ENCODE results near the gene TNFAIP3. TPM values are rescaled to one million over a fixed set of nuclear protein-coding genes. Genes with fewer than 3 reads are reported as not detected.

The TNFAIP3 gene
- total and polyA plus RNA-seq, 2 donors (not counting 1 experiment from before 2014, with no cell fraction given), result 86.2 to 92.0 TPM

- peak; percentile 38 for DNase-seq
- peaks cover 48% of the 10 kb centered on the region for H4K20me1 ChIP-seq (ENCODE audit: control insufficient read depth, insufficient read depth, low read length, poor library complexity, severe bottlenecking)
- no peak overlapping the region for H2AFZ ChIP-seq (ENCODE audit: insufficient read depth, low read depth, low read length, poor library complexity, severe bottlenecking)
- Mint-ChIP-seq H3K4me1 (peaks cover 69% of the 10 kb centered on the region), H3K9me3 (ENCODE audit: insufficient read depth) (no peaks in the 10 kb centered on the region), H3K4me3 (peak overlapping the region; percentile 94), H3K27me3 (no peaks in the 10 kb centered on the region), H3K27ac (peak overlapping the region; percentile 99)
- peaks cover 93% of the 10 kb centered on the region for H3K79me2 ChIP-seq (ENCODE audit: control insufficient read depth, insufficient read depth, low read length)
- CTCF ChIA-PET, result interaction anchor here (0.9 to 13.4 kb wide), 7 partner anchors 10 to 236 kb away, joined by 3 to 199 read pairs (median 4); no protein-coding TSS in a partner anchor
- H3K27me3 ChIP-seq (replicated peaks in 1 of 4; ENCODE audit: control extremely low read depth in 1 of 4, control insufficient read depth in 3 of 4, insufficient read depth in 4 of 4, low read length in 3 of 4), result no peaks in the 10 kb centered on the region
- peaks cover 58 to 64% of the 10 kb centered on the region in 2 donors for H3K4me1 ChIP-seq (ENCODE audit: control insufficient read depth in 2 of 2, insufficient read depth in 2 of 2, low read length in 2 of 2)
- peaks cover 0 to 38% of the 10 kb centered on the region in 2 experiments for H3K36me3 ChIP-seq (replicated peaks in 1 of 2; ENCODE audit: control extremely low read depth in 1 of 2, control insufficient read depth in 1 of 2, extremely low read depth in 1 of 2, insufficient read depth in 2 of 2, low read length in 1 of 2)
- H3K4me3 ChIP-seq (ENCODE audit: control extremely low read depth in 1 of 5, extremely low read depth in 1 of 5, insufficient read depth in 1 of 5, low read depth in 2 of 5, low read length in 4 of 5), result peak overlapping the region in 2 of 5 experiments; percentile 14 to 95
- intact Hi-C loops (cut with micrococcal nuclease), result loop anchor here (2.0 to 5.0 kb wide), 3 partner anchors 33 to 530 kb away; partner anchors contain the start of gene HEBP2
- no peaks in the 10 kb centered on the region for H3K9me3 ChIP-seq (ENCODE audit: control extremely low read depth in 1 of 3, control insufficient read depth in 2 of 3, insufficient read depth in 1 of 3, low read length in 2 of 3)
- H3K9ac ChIP-seq (ENCODE audit: low read length), result peak overlapping the region; percentile 94
- WGBS (ENCODE audit: insufficient coverage), result no CpG with 5 or more reads among the region's 1 CpG
- no peak for ATAC-seq (ENCODE audit: low read depth)
- POLR2A ChIA-PET, result no interaction called here
- TF ChIP-seq EZH2 (IDR thresholded peaks at IDR 0.05; ENCODE audit: borderline replicate concordance, insufficient read depth, low read depth, low read length, poor library complexity, severe bottlenecking) (no peak), CTCF (IDR thresholded peaks at IDR 0.05) (no peak)
- H3K4me2 ChIP-seq (replicated peaks; ENCODE audit: low read depth, low read length, poor library complexity, severe bottlenecking), result peak overlapping the region; percentile 75
- peak overlapping the region; percentile 51 to 96 for H3K27ac ChIP-seq (ENCODE audit: low read length in 2 of 2)
These were observed 4.9 kb downstream of the TNFAIP3 start for GRCh38 chr6:137871831-137872454.

- intact Hi-C loops (cut with micrococcal nuclease), result loop anchor here (5.0 kb wide), 2 partner anchors 125 to 530 kb away; partner anchors contain the start of gene HEBP2
- peaks cover 71% of the 10 kb centered on the region for H3K4me1 Mint-ChIP-seq
- no peaks in the 10 kb centered on the region for H3K9me3 Mint-ChIP-seq (ENCODE audit: insufficient read depth)
- H3K4me3 Mint-ChIP-seq, result peak overlapping the region; percentile 94
- H3K4me2 ChIP-seq (replicated peaks; ENCODE audit: low read depth, low read length, poor library complexity, severe bottlenecking), result peak overlapping the region; percentile 75
- CTCF ChIA-PET, result interaction anchor here (1.1 to 13.4 kb wide), 4 partner anchors 9 to 164 kb away, joined by 3 to 199 read pairs (median 11); no protein-coding TSS in a partner anchor
- no peak overlapping the region for H3K4me3 ChIP-seq (ENCODE audit: control extremely low read depth in 1 of 5, extremely low read depth in 1 of 5, insufficient read depth in 1 of 5, low read depth in 2 of 5, low read length in 4 of 5)
- no peak for ATAC-seq (ENCODE audit: low read depth)
- no peak overlapping the region for H2AFZ ChIP-seq (ENCODE audit: insufficient read depth, low read depth, low read length, poor library complexity, severe bottlenecking)
- peaks cover 46% of the 10 kb centered on the region for H4K20me1 ChIP-seq (ENCODE audit: control insufficient read depth, insufficient read depth, low read length, poor library complexity, severe bottlenecking)
- H3K4me1 ChIP-seq (ENCODE audit: control insufficient read depth in 2 of 2, insufficient read depth in 2 of 2, low read length in 2 of 2), result peaks cover 58 to 64% of the 10 kb centered on the region in 2 donors
- 60% methylated on average over 1 of the region's 2 CpGs for WGBS (ENCODE audit: insufficient coverage)
- peak overlapping the region; percentile 25 for H3K9ac ChIP-seq (ENCODE audit: low read length)
- peaks cover 95% of the 10 kb centered on the region for H3K79me2 ChIP-seq (ENCODE audit: control insufficient read depth, insufficient read depth, low read length)
- peak overlapping the region; percentile 51 to 96 for H3K27ac ChIP-seq (ENCODE audit: low read length in 2 of 2)
- H3K27ac Mint-ChIP-seq, result peak overlapping the region; percentile 99
- H3K27me3 ChIP-seq (replicated peaks in 1 of 4; ENCODE audit: control extremely low read depth in 1 of 4, control insufficient read depth in 3 of 4, insufficient read depth in 4 of 4, low read length in 3 of 4), result no peaks in the 10 kb centered on the region
- peak; percentile 26 for DNase-seq
- no peaks in the 10 kb centered on the region for H3K9me3 ChIP-seq (ENCODE audit: control extremely low read depth in 1 of 3, control insufficient read depth in 2 of 3, insufficient read depth in 1 of 3, low read length in 2 of 3)
- H3K36me3 ChIP-seq (replicated peaks in 1 of 2; ENCODE audit: control extremely low read depth in 1 of 2, control insufficient read depth in 1 of 2, extremely low read depth in 1 of 2, insufficient read depth in 2 of 2, low read length in 1 of 2), result peaks cover 0 to 45% of the 10 kb centered on the region in 2 experiments
- POLR2A ChIA-PET, result no interaction called here
- no peak for TF ChIP-seq CTCF (IDR thresholded peaks at IDR 0.05)
- TF ChIP-seq EZH2 (IDR thresholded peaks at IDR 0.05; ENCODE audit: borderline replicate concordance, insufficient read depth, low read depth, low read length, poor library complexity, severe bottlenecking), result no peak
- H3K27me3 Mint-ChIP-seq, result no peaks in the 10 kb centered on the region
These were observed 5.6 kb downstream of the TNFAIP3 start for GRCh38 chr6:137872581-137873115.
